NB4 (cell line): Measurements from ENCODE around the gene KRTAP12-3.

Source experiments
- CTCF ChIP-seq: IDR thresholded peaks from one replicate; pipeline ENCODE4 v1.5.1; 2012; ENCODE audit warnings: low read depth, low read length
- POLR2A ChIP-seq: IDR thresholded peaks from 2 replicates; pipeline ENCODE4 v1.6.1; 2011; ENCODE audit warnings: mild to moderate bottlenecking; ENCODE audit not compliant: insufficient read length; ENCODE audit errors: extremely low read depth

GRCh38 chr21:44686000-44686781 lies 28.5 kb downstream of the KRTAP12-3 start:
- TF ChIP-seq CTCF (no peak), POLR2A (no peak)
